Kidney (tissue), 14 donors: ENCODE measurements around the gene NKX2-4. TPM values are rescaled to one million over a fixed set of nuclear protein-coding genes. Genes with fewer than 3 reads are reported as not detected.

Experiments used
- DNase-seq, 5 donors: peaks; one replicate each; pipeline ENCODE4 v3.0.0-alpha.2; 2013 to 2020
- FAIRE-seq: peaks from 2 replicates; lab custom pipeline; 2012; peaks lifted over from hg19 to GRCh38; lab: Jason Lieb, UNC
- H3K27ac ChIP-seq, 2 donors: one replicate each; pipeline ENCODE4 v1.7.0; 2013; ENCODE audit warnings: low read depth in 2 of 2, low read length in 2 of 2, inconsistent platforms in 1 of 2
- H3K27me3 ChIP-seq: one replicate; pipeline ENCODE4 v1.7.1; 2013; ENCODE audit warnings: low read length, inconsistent platforms; ENCODE audit not compliant: control insufficient read depth, insufficient read depth
- H3K36me3 ChIP-seq, 3 donors: one replicate each; pipeline versions ENCODE4 v1.7.0 to v1.7.1; 2013; ENCODE audit warnings: low read length in 3 of 3, control low read depth in 1 of 3, inconsistent platforms in 1 of 3; ENCODE audit not compliant: insufficient read depth in 3 of 3, control insufficient read depth in 2 of 3
- H3K4me1 ChIP-seq, 3 donors: one replicate each; pipeline versions ENCODE4 v1.7.0 to v1.7.1; 2013; ENCODE audit warnings: low read length in 3 of 3, inconsistent platforms in 1 of 3, low read depth in 1 of 3; ENCODE audit not compliant: control insufficient read depth in 2 of 3, insufficient read depth in 2 of 3
- H3K4me3 ChIP-seq, 3 donors: one replicate each; pipeline versions ENCODE4 v1.7.0 to v1.8.1; 2013; ENCODE audit warnings: low read length in 3 of 3, control low read depth in 1 of 3, inconsistent platforms in 1 of 3
- H3K9ac ChIP-seq, 3 donors: one replicate each; pipeline versions ENCODE4 v1.7.0 to v1.7.1; 2013; ENCODE audit warnings: low read length in 3 of 3, control low read depth in 1 of 3, inconsistent platforms in 1 of 3
- H3K9me3 ChIP-seq, 3 donors: one replicate each; pipeline versions ENCODE4 v1.7.0 to v1.7.1; 2013; ENCODE audit warnings: low read length in 3 of 3, control low read depth in 1 of 3, inconsistent platforms in 1 of 3; ENCODE audit not compliant: control insufficient read depth in 2 of 3, insufficient read depth in 1 of 3
- CTCF ChIP-seq: IDR thresholded peaks from 3 replicates; pipeline ENCODE4 v1.5.1; 2012; ENCODE audit warnings: mild to moderate bottlenecking, moderate library complexity, borderline replicate concordance; ENCODE audit not compliant: insufficient read depth; ENCODE audit errors: extremely low read depth
- intact Hi-C: fragments of 100-400 bp; cut with DNase I; formaldehyde crosslinking; loops from one replicate; pipeline ENCODE4 v1.11.1; 2022
- polyA plus RNA-seq: library from polyadenylated mRNA; stranded (reverse); fragments of 350-450 nt; fragmentation: Illumina TruSeq; extraction: RNeasy Lipid Tissue Mini Kit (QIAGEN cat#74804); gene quantifications from one replicate; pipeline ENCODE4 v1.2.3, GENCODE V29; 2014; ENCODE audit warnings: low read depth, low replicate concordance; ENCODE audit not compliant: insufficient read depth
- total RNA-seq: library from RNA; stranded (reverse); fragmentation: NEBNext Ultra II Directional; extraction: Animal tissue kit (Norgen Biotek cat#: 25700); gene quantifications from one replicate; pipeline ENCODE4 v1.2.1, GENCODE V29; 2021
- donor health status: control.
- donor health status: control.
- donor health status: control.
- donor health status: control.
- donor health status: control.
- donor health status: DM: yes; HTN: yes; CAD: no.
- donor health status: Normal renal cell carcinoma (clear cell type).

NKX2-4 gene
- total and polyA plus RNA-seq, 2 donors from 2014 or later = not detected

GRCh38 chr20:21436205-21436604 is 38.9 kb upstream of the NKX2-4 start:
- Histone ChIP-seq H3K27ac (no peak overlapping the region), H3K9me3 (no peaks in the 10 kb centered on the region), H3K36me3 (no peaks in the 10 kb centered on the region), H3K27me3 (no peaks in the 10 kb centered on the region), H3K4me3 (no peak overlapping the region), H3K4me1 (no peaks in the 10 kb centered on the region), H3K9ac (no peak overlapping the region)
- TF ChIP-seq CTCF = no peak
- FAIRE-seq (no peak), DNase-seq (no peak)
- intact Hi-C loops = no loop called here

GRCh38 chr20:21435576-21435975 is 38.2 kb upstream of the NKX2-4 start:
- Histone ChIP-seq H3K4me3 (no peak overlapping the region), H3K27ac (no peak overlapping the region), H3K9me3 (no peaks in the 10 kb centered on the region), H3K36me3 (no peaks in the 10 kb centered on the region), H3K27me3 (no peaks in the 10 kb centered on the region), H3K9ac (no peak overlapping the region), H3K4me1 (no peaks in the 10 kb centered on the region)
- no peak for TF ChIP-seq CTCF
- DNase-seq (no peak), FAIRE-seq (no peak)
- intact Hi-C loops = no loop called here

- Histone ChIP-seq H3K4me1 (no peaks in the 10 kb centered on the region), H3K36me3 (no peaks in the 10 kb centered on the region), H3K27ac (no peak overlapping the region), H3K9ac (no peak overlapping the region), H3K9me3 (no peaks in the 10 kb centered on the region), H3K4me3 (no peak overlapping the region), H3K27me3 (no peaks in the 10 kb centered on the region)
- FAIRE-seq = no peak
- intact Hi-C loops = no loop called here
- TF ChIP-seq CTCF = no peak
- no peak for DNase-seq
Observed at GRCh38 chr20:21433329-21433890, 36.1 kb upstream of the NKX2-4 start.

- Histone ChIP-seq H3K9me3 (no peaks in the 10 kb centered on the region), H3K36me3 (no peaks in the 10 kb centered on the region), H3K27me3 (no peaks in the 10 kb centered on the region), H3K4me1 (no peaks in the 10 kb centered on the region), H3K27ac (no peak overlapping the region), H3K4me3 (no peak overlapping the region), H3K9ac (no peak overlapping the region)
- DNase-seq = no peak
- intact Hi-C loops = no loop called here
- no peak for TF ChIP-seq CTCF
- FAIRE-seq = no peak
Observed at GRCh38 chr20:21432911-21433310, 35.6 kb upstream of the NKX2-4 start.
